DMS114 treated with DMSO at 0.1 percent for 48 hours (cell line): ENCODE measurements around the gene HBEGF.

Source experiments
- DNase-seq: peaks from one replicate; lab custom pipeline; 2025; ENCODE audit not compliant: unreplicated experiment; lab: John Stamatoyannopoulos, UW

HBEGF gene

DNA sequence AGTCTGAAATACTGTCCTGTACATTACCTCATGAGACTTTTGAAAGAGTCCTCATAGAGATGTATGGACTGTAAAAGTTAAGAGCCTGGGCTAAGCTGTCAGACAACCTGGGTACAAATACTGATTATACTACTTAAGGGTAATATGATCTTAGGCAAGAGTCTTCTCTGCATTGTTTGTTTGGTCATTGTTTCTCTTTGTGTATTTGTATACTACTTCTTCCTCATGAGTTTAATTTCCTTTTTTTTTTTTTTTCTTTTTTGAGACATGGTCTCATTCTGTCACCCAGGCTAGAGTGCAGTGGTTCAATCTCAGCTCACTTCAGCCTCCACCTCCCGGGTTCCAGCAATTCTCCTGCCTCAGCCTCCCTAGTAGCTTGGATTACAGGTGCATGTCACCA lies 40.9 kb downstream of the HBEGF start:
- DNase-seq = no peak

DNA sequence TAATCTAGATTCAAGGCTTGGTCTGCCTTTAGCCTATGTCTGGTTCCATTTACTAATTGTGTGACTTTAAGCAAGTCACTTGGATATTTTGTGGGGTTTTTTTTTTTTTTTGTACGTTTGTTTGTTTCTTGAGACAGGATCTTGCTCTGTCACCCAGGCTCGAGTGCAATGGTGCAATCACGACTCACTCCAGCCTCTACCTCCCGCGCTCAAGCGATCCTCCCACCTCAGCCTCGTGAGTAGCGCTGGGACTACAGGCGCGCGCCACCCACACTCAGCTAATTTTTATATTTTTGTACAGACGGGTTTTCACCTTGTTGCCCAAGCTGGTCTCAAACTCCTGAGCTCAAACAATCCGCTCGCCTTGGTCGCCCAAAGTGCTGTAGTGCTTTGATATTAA lies 42.4 kb downstream of the HBEGF start:
- DNase-seq = no peak

DNA sequence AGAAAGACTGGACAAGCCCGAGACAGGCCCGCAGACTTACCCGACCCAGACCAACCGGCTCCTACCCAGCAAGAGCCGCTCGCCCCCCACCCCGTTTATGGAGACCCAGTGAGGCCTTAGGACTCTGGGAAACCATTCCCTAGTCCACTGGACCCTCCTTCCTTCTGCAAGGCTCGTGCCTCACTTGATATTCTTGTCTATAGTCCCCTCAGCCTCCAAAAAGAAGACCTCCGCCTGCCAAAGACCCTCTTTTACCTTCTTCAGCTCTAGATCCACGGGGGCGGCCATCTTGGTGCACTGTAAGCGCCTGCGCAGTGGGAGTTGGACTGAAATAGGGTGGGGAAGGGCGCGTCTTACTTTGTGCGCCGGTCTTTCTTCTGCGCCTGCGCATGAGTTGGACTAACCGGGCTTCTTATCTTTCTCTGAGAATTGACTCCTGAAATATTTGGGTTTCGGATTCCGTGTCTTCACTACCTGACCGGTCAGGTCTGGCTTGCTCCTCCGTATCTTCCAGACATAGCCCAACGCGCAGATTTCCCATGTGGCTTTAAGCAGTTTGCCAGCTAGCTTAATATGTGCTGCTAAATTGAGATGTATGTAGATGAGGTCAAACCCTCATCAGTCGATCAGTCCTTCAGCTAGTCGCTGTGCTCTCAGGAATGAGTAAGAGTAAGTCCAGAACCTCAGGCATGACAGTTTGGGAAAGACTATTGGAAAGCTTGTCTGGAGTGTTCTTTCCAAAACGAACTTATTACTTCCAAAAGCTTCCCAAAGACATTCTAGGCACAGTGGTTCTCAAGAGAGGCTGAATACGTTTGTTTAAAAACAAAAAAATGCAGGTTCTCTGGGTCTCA lies 43.4 kb downstream of the HBEGF start, which contains the start of gene PFDN1:
TSS of gene PFDN1 (minus strand) at position 316 of the 854 bp plus-strand sequence. CDS start at position 288, 28 bp downstream.
- DNase-seq = peak; percentile 94

DNA sequence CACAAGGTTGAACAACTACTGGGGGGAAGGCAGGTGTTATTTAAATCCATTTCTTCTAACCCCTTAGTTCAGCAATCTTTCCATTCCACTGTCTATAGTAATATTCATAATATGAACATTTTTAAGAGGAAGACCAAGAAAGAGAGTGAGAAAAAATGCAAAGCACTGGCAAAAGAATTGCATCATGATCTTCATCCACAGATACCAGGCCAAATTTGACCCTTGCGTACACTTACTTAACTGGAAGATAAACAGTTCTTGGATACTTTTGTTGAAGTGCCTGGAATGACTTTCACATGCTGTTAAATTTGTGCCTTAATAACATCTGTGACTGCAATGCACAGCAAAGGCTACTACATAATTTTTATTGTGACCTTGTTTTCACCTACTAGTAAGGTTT lies 45.3 kb downstream of the HBEGF start:
- DNase-seq = no peak

DNA sequence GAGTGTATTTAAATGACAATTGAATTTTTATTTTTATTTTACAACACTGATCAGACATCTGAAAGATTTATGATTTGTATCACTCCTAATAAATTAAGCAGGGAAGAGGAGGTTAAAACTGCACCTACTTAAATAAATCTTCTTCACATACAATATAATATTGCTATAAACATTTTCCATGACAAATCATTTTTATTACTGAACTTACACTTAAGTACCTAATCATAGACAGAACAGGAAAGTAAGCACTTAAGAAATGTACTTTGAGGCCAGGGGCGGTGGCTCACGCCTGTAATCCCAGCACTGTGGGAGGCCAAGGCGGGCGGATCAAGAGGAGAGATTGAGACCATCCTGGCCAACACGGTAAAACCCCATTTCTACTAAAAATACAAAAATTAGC lies 47.3 kb downstream of the HBEGF start:
- DNase-seq = no peak

DNA sequence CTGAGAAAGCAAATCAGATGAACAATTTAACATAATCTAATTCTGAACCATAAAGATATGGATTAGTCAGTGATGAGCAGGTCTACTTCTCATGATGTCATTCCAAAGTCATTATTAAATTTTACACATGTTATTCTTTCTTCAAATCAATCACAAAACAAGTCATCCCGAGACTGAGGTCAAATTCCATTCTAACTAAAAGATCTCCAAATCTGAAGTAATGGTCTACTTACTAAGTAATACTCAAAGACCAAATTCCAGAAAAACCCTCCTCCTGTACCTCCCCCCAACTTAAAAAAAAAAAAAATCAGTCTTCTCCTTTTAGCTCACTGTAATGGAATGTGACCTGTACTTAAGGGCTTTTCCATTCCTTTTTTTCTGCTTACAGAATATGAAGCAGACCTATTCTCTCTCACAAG lies 48.2 kb downstream of the HBEGF start:
- DNase-seq = peak; percentile 83

DNA sequence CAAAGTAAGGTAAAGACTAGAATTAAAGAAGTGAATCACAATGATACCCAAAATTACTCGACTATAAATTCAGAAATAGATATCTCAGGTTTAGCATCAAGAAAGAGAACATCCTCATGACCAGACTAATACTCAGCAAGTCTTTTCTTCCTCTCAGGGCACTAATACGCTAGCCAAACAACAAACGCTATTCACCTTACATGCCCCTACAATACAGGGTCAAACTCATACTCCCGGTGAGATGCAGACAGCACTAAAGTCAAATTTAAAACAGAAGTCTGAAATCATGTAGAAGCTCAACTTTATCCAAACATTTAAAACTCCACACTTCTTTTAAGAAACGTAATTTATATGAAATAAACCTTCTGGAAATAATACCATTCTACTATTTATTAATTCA lies 49.1 kb downstream of the HBEGF start:
- peak; percentile 50 for DNase-seq

DNA sequence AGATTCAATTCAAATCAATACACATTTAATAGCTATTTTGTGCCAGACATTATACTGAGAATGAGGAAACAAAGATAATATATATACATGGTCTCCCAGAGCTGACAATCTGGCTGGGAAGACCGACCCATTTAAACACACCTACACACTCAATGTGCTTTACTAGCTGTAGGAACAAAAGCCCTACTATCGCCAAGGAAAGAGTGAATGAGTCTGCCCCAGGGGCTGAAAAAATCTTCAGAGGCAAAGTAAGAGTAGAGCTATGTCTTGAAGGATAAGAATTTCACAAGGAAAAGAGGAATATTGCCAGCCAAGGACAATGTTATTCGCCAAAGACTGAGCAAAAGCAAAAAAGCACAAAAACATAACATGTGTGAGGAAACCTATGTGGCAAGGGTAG lies 50.1 kb downstream of the HBEGF start:
- DNase-seq = no peak

DNA sequence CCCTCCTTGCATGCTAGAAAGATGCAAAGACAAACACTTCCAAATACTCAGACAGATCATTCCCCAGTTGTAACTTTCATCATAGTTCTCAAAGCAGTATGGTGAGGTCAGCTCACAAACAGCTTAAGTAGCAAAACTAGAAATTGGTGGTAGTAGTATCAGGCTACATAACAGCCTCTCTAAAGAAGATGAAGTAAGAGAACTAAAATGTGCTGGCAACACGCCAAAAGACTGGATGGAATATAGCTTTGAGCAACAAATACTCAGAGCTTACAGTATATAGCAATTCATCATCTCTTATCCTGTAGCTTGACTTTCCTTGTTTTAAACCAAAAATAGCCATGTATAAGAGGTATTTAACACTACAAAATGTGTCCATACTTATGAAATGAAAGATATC lies 51.0 kb downstream of the HBEGF start:
- DNase-seq = no peak

DNA sequence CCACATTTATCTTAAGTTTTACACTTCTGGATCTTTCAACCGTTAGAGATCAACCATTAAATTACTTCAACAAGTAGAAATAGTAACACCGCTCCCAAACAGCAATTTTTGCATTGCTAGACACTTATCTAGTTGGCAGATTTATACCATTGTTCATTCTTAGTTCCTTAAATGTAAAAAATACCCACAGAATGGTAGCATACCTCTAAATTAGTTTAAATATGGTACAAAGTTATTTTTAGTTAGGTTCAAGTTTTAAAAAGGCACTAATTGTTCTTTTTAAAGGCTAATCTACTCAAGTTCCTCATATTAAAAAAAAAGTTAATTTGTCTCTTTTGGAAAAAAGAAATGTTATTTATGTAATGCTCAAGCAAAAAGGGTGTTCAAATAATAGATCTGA lies 51.6 kb downstream of the HBEGF start:
- no peak for DNase-seq

DNA sequence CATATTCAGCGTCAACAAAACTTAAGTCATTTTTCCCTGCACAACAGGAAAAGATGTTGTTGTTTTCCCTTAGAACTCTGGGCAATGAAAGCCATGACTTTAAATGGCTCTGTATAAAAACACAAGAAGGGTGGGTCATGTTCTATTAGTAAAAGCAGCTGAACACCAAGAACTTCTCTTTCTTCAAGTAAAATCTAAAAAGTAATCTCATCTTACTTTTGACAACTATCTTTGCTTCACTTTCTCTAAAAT lies 52.6 kb downstream of the HBEGF start:
- DNase-seq = no peak

DNA sequence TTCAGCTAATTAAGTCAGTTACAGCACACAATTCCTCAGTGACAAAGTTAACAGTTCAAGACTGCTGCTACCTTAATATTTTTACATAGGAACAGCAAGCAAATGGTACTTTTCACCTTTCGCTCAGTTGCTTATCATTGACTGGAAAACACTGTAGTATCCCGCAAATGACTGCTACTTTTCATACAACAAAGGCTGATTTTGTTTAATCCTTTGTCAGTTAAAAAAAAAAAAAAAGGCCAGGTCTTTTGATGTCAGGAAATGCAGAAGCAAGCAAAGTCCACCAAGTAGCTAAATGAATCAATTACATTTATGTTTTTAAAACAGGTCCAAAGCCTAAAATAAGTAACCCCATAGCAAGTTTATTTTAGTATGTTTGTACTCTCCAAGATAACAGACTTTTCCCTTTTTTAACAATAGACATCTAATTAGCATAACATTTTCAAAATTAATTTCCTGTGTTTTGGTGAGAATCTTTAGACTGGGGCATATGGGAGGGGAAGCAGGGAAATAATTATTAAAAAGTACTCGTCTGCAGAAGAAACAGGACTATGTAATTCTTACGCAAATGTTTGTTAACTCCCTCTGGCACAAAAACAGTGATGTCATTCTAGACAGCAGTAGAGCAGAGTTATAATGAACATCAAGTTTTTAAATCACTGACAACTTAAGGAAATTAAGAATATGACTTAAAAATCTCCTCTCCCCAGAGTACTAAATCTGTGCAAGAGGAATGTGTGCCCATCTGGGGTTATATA lies 53.1 kb downstream of the HBEGF start:
- DNase-seq = no peak

DNA sequence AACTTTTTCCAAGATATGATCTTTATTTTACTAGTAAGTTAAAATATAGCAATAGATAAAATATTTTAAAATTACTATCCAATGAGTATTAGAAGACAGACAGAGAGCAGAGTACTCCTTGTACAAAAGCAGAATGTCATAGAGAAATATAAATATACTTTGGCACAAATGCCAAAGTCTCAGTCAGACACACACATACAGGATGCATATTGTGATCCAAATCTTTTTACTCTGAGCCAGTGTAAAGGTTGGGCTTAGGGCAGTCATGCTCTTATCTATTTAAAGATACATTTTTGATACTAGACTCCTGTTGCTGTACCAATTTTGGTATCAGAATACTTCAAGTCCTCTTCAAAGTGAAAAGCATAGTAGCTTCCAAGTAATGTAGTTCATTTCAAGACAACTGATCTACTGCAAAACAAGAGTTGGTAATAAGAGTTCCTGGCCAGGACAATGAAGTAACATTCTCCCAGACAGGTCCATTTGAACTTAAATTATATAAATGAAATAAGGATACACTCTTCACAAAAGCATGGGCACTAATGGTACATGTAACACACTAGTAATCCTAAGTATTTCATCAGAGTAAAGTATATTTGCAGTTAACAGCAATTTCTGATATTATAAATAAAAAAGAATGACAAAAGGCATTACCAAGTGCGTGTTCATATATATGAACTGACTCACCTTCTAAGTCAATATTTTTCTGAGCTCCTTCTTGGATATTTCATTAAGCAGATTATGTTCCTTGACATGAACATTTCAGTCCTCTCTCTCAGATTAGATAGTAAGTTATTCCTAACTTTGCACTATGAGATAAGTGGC lies 54.0 kb downstream of the HBEGF start:
- DNase-seq = no peak

DNA sequence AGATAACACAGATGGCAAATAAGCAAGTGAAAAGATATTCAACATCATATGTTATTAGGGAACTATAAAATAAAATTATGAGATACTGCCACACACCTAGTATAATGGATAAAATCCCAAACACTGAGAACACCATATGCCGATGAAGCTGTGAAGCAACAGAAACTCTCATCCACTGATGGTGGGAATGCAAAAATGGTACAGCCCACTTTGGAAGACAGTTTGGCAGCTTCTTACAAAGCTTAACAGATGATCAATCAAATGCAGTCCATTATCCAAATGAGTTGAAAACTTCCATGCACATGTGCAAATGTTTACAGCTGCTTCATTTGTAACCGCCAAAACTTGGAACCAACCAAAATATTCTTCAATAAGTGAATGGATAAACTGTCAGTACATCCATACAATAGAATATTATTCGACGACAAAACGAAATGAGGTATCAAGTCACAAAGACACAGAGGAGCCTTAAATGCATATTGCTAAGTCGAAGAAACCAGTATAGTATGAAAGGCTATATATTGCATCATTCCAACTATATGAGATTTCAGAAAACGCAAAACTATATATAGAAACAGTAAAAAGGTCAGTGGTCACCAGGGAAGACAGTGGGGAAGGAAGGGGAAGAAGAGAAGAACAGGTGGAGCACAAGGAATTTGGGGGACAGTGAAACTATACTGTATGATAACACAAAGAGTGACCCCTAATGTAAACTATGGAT lies 58.4 kb downstream of the HBEGF start:
- DNase-seq = no peak

DNA sequence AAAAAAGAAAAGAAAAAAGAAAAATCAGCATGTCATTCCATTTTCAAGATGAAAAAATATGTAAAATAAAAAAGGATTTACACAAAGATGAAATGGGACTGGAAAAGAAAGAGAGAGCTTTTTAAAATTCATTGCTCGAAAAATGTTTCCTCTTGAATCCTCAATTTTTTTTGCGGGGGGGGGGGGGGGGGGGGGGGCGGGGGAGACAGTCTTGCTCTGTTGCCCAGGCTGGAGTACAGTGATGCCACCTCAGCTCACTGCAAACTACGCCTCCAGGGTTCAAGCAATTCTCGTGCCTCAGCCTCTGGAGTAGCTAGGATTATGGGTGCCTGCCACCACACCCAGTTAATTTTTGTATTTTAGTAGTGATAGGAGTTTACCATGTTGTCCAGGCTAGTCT lies 60.0 kb downstream of the HBEGF start:
- no peak for DNase-seq

DNA sequence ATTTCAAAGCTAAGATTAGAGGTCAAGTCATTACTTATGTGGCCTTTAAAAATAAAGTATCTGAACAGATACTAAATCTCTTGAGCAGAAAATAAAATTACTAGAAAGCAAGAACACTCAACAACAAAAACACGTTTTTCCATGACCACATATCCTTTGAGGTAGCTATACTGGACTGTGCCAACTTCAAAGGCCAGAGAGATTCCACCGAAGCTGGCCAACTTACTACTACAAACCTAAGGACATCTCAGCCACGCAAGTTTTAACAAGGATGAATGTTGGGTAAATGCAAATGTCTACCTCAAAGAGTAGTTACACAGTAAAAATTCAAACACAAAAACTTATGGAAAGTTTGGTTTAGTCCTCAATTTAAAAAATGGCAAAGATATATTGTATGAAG lies 62.4 kb downstream of the HBEGF start:
- no peak for DNase-seq
